Measurements from ENCODE around the gene RPL38.

Gene RPL38

GRCh38 chr17:74223901-74224300, 20.4 kb downstream of the RPL38 start:
- Mint-ChIP-seq H3K36me3 (peaks cover 5% of the 10 kb centered on the region), H3K4me3 (no peak overlapping the region)

GRCh38 chr17:74224959-74225725, 21.7 kb downstream of the RPL38 start:
- H3K36me3 Mint-ChIP-seq, result peaks cover 7% of the 10 kb centered on the region
- no peak overlapping the region for H3K27ac Mint-ChIP-seq
- no peak overlapping the region for H3K4me3 Mint-ChIP-seq
- H3K27me3 Mint-ChIP-seq, result no peaks in the 10 kb centered on the region
- H3K9me3 Mint-ChIP-seq (ENCODE audit: low read depth), result no peaks in the 10 kb centered on the region
- no peaks in the 10 kb centered on the region for H3K4me1 Mint-ChIP-seq (ENCODE audit: low read depth)

More at GRCh38 chr17:74223901-74224300, 20.4 kb downstream of the RPL38 start:
- Mint-ChIP-seq H3K27me3 (no peaks in the 10 kb centered on the region), H3K4me1 (ENCODE audit: low read depth) (no peaks in the 10 kb centered on the region), H3K27ac (no peak overlapping the region), H3K9me3 (ENCODE audit: low read depth) (no peaks in the 10 kb centered on the region)

GRCh38 chr17:74226252-74226651, 22.8 kb downstream of the RPL38 start:
- H3K4me1 Mint-ChIP-seq (ENCODE audit: low read depth), result no peaks in the 10 kb centered on the region
- H3K27me3 Mint-ChIP-seq, result no peaks in the 10 kb centered on the region
- H3K9me3 Mint-ChIP-seq (ENCODE audit: low read depth), result no peaks in the 10 kb centered on the region
- peaks cover 7% of the 10 kb centered on the region for H3K36me3 Mint-ChIP-seq
- no peak overlapping the region for H3K4me3 Mint-ChIP-seq
- H3K27ac Mint-ChIP-seq, result no peak overlapping the region

- Mint-ChIP-seq H3K36me3 (peaks cover 7% of the 10 kb centered on the region), H3K27me3 (no peaks in the 10 kb centered on the region), H3K27ac (no peak overlapping the region), H3K4me1 (ENCODE audit: low read depth) (no peaks in the 10 kb centered on the region), H3K4me3 (no peak overlapping the region), H3K9me3 (ENCODE audit: low read depth) (no peaks in the 10 kb centered on the region)
Observed at GRCh38 chr17:74227271-74228080, 24.0 kb downstream of the RPL38 start.

- H3K9me3 Mint-ChIP-seq (ENCODE audit: low read depth), result no peaks in the 10 kb centered on the region
- H3K36me3 Mint-ChIP-seq, result peaks cover 7% of the 10 kb centered on the region
Observed at GRCh38 chr17:74228306-74228978, 25.0 kb downstream of the RPL38 start.

GRCh38 chr17:74230896-74231295, 27.4 kb downstream of the RPL38 start:
- Mint-ChIP-seq H3K27ac (no peak overlapping the region), H3K36me3 (peaks cover 5% of the 10 kb centered on the region), H3K27me3 (no peaks in the 10 kb centered on the region), H3K4me1 (ENCODE audit: low read depth) (no peaks in the 10 kb centered on the region), H3K9me3 (ENCODE audit: low read depth) (no peaks in the 10 kb centered on the region), H3K4me3 (no peak overlapping the region)

More at GRCh38 chr17:74228306-74228978, 25.0 kb downstream of the RPL38 start:
- no peaks in the 10 kb centered on the region for H3K27me3 Mint-ChIP-seq
- no peak overlapping the region for H3K27ac Mint-ChIP-seq
- H3K4me3 Mint-ChIP-seq, result no peak overlapping the region
- no peaks in the 10 kb centered on the region for H3K4me1 Mint-ChIP-seq (ENCODE audit: low read depth)

GRCh38 chr17:74231928-74232907, 28.7 kb downstream of the RPL38 start:
- Mint-ChIP-seq H3K27ac (no peak overlapping the region), H3K9me3 (ENCODE audit: low read depth) (no peaks in the 10 kb centered on the region), H3K27me3 (no peaks in the 10 kb centered on the region), H3K4me3 (no peak overlapping the region), H3K4me1 (ENCODE audit: low read depth) (no peaks in the 10 kb centered on the region), H3K36me3 (peaks cover 5% of the 10 kb centered on the region)

GRCh38 chr17:74233937-74234336, 30.5 kb downstream of the RPL38 start:
- peaks cover 2% of the 10 kb centered on the region for H3K36me3 Mint-ChIP-seq
- no peaks in the 10 kb centered on the region for H3K9me3 Mint-ChIP-seq (ENCODE audit: low read depth)
- H3K27me3 Mint-ChIP-seq, result no peaks in the 10 kb centered on the region
- no peak overlapping the region for H3K27ac Mint-ChIP-seq
- H3K4me3 Mint-ChIP-seq, result no peak overlapping the region
- no peaks in the 10 kb centered on the region for H3K4me1 Mint-ChIP-seq (ENCODE audit: low read depth)

- no peak overlapping the region for H3K27ac Mint-ChIP-seq
Observed at GRCh38 chr17:74234486-74234885, 31.0 kb downstream of the RPL38 start.

GRCh38 chr17:74235040-74235581, 31.6 kb downstream of the RPL38 start:
- Mint-ChIP-seq H3K27ac (no peak overlapping the region), H3K36me3 (no peaks in the 10 kb centered on the region), H3K4me3 (no peak overlapping the region), H3K27me3 (no peaks in the 10 kb centered on the region), H3K4me1 (ENCODE audit: low read depth) (no peaks in the 10 kb centered on the region), H3K9me3 (ENCODE audit: low read depth) (no peaks in the 10 kb centered on the region)

More at GRCh38 chr17:74234486-74234885, 31.0 kb downstream of the RPL38 start:
- H3K36me3 Mint-ChIP-seq, result peaks cover 1% of the 10 kb centered on the region
- H3K9me3 Mint-ChIP-seq (ENCODE audit: low read depth), result no peaks in the 10 kb centered on the region
- no peak overlapping the region for H3K4me3 Mint-ChIP-seq
- no peaks in the 10 kb centered on the region for H3K27me3 Mint-ChIP-seq
- no peaks in the 10 kb centered on the region for H3K4me1 Mint-ChIP-seq (ENCODE audit: low read depth)

- no peaks in the 10 kb centered on the region for H3K9me3 Mint-ChIP-seq (ENCODE audit: low read depth)
- H3K36me3 Mint-ChIP-seq, result no peaks in the 10 kb centered on the region
- H3K27ac Mint-ChIP-seq, result no peak overlapping the region
- H3K4me3 Mint-ChIP-seq, result no peak overlapping the region
- H3K4me1 Mint-ChIP-seq (ENCODE audit: low read depth), result no peaks in the 10 kb centered on the region
- no peaks in the 10 kb centered on the region for H3K27me3 Mint-ChIP-seq
Observed at GRCh38 chr17:74235911-74236371, 32.5 kb downstream of the RPL38 start.

- no peaks in the 10 kb centered on the region for H3K27me3 Mint-ChIP-seq
- H3K4me3 Mint-ChIP-seq, result no peak overlapping the region
- H3K36me3 Mint-ChIP-seq, result no peaks in the 10 kb centered on the region
- H3K9me3 Mint-ChIP-seq (ENCODE audit: low read depth), result no peaks in the 10 kb centered on the region
- no peaks in the 10 kb centered on the region for H3K4me1 Mint-ChIP-seq (ENCODE audit: low read depth)
- H3K27ac Mint-ChIP-seq, result no peak overlapping the region
Observed at GRCh38 chr17:74237321-74237720, 33.8 kb downstream of the RPL38 start.

- no peaks in the 10 kb centered on the region for H3K9me3 Mint-ChIP-seq (ENCODE audit: low read depth)
Observed at GRCh38 chr17:74239172-74239571, 35.7 kb downstream of the RPL38 start.

More at GRCh38 chr17:74239172-74239571, 35.7 kb downstream of the RPL38 start:
- no peak overlapping the region for H3K27ac Mint-ChIP-seq
- no peak overlapping the region for H3K4me3 Mint-ChIP-seq
- no peaks in the 10 kb centered on the region for H3K4me1 Mint-ChIP-seq (ENCODE audit: low read depth)
- no peaks in the 10 kb centered on the region for H3K27me3 Mint-ChIP-seq
- H3K36me3 Mint-ChIP-seq, result no peaks in the 10 kb centered on the region

Data from activated naive CD8-positive, alpha-beta T cell (primary cell).